GM18907 (cell line): ENCODE results near the gene USP30.
A peak's percentile ranks its signal among the peaks of the same experiment; 100 is the strongest.
"Not testable (repeated sequence)": the region's sequence is repeated elsewhere in the genome, so short reads cannot be mapped to it uniquely, and the experiment has no call there.

Experiments used
- ATAC-seq: cut with Tn5 transposase; IDR thresholded peaks from one replicate; pipeline ENCODE4 v1.9.1; 2021; ENCODE audit warnings: mild to moderate bottlenecking, moderate library complexity; ENCODE audit not compliant: unreplicated experiment

The USP30 gene

DNA sequence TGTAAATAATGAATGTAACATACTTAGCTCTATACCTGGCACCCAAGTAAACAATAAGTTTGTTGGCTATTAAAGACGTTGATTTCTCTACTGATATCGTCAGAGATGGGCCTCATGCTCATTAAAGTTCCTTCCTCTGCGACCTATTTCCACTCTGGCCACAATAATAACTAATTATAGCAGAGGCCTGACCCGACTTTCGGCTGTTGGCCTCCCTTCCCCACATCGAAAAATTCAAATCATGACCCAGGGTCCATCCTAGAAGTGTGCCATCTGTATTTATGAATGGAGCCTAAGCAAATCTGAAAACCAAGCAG is 321 bp upstream of the USP30 start:
- no peak for ATAC-seq

DNA sequence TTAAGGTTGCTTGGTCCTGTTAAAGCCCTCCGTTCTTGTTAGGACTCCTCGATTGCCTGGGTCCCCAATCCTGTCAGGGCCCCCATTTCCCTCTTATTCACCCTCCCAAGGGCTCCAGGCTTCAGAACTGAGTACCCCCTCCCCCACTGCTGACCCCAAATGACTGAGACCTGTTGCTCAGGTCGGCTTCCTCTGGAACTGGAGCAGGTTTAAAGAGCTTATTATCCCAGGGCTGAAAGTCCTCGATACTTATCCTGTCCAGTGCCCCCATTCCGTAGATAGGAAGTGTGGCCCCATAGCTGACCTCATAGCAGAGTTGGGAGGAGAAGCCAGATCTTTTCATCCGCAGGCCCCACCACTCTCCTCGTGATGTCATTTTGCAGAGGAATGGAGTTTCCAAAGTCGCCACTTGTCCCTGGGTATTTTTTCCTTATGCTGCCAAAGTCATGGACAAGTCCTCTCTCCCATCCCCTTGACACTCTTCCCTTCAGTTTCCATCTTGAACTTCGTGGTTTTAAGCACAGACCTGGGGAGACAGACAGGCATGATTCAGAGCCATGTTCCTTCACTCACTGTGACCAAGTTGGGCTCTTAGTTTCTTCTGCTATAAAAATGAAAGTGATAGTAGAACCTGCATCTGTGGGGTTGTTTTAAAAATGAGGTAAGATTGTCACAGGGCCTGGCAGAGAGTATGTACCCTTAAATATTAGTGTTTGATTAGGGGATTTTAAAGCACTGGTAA is 1.2 kb downstream of the USP30 start:
- no peak for ATAC-seq

DNA sequence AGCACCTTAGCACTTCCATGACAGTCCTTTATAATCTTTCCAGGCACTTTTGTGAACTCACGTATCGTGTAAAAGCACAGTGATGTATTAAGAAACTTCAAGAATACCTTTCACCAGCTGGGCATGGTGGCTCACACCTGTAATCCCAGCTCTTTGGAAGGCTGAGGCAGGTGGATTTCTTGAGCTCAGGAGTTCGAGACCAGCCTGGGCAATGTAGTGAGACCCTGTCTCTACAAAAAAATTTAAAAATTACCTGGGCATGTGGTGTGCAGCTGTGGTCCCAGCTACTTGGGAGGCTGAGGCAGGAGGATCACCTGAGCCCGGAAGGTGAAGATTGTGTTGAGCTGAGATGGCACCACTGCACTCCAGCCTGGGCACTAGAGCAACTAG is 1.7 kb downstream of the USP30 start:
- ATAC-seq = not testable (repeated sequence)

DNA sequence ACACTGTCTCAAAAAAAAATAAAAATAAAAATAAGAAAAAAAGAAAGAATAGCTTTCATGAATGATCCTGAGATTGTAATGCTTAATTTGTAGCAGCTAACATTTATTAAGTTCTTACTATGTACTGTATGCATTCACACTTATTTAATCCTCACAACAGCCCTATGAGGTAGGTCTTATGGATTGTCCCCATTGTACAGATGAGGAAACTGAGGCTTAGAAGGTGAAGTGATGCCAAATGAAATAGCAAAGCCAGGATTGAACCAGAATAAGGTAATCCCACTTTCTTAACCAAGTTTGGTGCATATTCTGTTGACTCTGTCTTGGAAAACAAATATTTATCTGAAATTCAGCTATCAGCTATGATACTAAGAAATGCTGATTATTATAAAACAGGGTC is 2.1 kb downstream of the USP30 start:
- ATAC-seq = no peak

DNA sequence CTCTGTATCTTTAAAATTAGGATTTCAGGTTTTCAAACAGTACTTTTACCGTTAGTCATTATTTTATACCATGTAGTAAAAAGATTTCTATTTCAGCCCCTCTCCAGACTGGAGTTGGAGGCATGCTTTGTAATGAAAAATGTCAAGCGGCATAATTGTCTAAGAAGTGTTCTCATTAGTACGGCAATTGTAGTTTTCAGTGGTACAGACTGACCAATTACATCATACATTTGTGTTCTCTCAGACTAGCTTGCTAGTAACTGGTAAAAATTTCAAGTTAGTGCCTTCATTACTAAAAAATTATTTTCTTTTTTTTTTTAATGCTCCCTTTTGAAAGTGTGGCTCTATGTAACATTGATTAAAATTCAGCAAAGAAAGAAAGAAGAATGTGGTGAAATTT is 4.5 kb downstream of the USP30 start:
- no peak for ATAC-seq

DNA sequence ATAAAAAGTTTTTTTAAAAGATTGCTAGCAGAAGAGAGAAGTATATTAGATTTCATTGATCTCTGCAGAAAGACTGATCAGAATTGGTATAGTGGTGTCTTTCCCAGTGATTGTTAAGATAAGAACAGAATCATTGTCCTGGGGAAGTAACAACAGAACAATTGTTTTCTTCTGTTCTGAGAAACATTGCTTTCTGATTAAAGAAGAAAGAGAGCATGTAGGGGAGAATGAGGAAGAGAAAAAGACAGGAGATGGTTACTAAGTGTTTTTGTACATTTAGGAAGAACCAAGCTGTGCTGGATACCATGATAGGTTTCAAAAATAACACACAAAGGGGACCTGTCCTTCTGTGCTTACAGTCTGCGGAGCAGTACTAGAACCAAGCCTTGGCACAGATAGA is 5.0 kb downstream of the USP30 start:
- ATAC-seq = no peak

DNA sequence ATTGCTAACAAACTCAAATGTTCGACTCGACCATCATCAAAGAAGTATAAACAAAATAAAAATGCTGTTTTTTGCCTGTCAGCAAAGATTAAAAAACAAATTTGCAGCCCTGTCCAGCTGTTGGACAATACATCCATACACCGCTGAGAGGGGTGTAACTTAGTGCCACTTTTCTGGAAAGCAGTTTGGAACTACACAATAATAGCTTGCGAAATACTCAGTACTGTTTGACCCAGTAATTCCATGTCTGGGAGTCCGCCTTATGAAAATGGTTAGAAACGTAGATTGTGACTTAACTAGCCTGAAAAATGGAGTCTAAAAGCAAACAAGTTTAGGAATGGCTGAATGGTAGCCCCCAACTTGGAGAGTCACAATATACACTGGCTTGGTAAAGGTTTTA is 6.4 kb downstream of the USP30 start:
- no peak for ATAC-seq

DNA sequence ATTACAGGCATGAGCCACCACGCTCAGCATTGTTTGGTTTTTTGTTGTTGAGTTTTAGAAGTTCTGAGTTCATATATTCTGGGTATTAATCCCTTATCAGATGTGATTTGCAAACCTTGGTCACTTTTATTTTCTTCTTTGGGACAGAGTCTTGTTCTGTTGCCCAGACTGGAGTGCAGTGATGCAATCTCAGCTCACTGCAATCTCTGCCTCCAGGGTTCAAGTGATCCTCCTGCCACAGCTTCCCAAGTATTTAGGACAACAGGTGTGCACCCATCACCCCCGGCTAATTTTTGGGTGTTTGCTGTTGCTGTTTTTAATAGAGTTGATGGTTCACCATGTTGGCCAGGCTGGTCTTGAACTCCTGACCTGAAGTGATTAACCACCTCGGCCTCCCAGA is 11.8 kb downstream of the USP30 start:
- no peak for ATAC-seq

DNA sequence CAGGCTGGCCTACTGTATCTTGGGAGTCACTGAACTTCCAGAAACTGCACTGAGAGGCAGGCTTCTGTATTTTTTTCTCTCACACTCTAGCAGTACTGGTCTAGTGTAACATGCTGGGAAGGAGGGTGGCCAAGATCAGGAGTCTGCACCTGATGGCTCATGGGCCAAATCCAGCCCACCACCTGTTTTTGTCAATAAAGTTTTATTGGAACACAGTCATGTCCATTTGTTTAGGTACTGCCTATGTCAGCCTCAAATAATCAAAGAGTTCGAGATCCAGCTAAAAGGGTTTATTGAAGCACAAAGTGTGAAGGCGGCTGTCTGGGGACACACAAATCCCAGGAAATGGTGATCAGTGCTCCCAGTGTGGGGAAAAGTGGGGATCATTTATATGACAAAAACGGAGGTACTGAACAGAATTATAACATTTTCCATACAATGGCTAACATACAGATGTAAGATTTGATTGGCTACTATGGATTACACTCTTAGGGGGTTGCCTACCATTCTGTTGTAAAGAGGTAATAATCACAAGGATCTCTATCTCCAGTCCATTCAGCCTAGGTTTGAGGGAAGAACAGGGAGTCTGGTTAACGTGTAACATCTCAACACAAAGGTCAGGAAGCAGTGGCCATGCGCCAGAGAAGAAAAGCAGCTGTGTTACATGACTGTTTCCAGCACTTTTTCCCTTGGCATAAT is 12.9 kb downstream of the USP30 start:
- no peak for ATAC-seq

DNA sequence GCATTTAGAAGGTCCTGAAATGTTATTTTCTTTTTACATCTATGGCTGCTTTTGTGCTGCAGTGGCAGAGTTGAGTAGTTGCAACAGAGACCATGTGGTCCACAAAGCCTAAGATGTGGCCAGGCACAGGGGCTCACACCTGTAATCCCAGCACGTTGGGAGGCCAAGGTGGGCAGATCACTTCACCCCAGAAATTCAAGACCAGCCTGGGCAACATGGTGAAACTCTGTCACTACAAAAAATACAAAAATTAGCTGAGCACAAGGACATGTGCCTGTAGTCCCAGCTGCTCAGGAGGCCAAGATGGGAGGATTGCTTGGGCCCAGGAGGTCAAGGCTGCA is 13.4 kb downstream of the USP30 start:
- ATAC-seq = no peak

DNA sequence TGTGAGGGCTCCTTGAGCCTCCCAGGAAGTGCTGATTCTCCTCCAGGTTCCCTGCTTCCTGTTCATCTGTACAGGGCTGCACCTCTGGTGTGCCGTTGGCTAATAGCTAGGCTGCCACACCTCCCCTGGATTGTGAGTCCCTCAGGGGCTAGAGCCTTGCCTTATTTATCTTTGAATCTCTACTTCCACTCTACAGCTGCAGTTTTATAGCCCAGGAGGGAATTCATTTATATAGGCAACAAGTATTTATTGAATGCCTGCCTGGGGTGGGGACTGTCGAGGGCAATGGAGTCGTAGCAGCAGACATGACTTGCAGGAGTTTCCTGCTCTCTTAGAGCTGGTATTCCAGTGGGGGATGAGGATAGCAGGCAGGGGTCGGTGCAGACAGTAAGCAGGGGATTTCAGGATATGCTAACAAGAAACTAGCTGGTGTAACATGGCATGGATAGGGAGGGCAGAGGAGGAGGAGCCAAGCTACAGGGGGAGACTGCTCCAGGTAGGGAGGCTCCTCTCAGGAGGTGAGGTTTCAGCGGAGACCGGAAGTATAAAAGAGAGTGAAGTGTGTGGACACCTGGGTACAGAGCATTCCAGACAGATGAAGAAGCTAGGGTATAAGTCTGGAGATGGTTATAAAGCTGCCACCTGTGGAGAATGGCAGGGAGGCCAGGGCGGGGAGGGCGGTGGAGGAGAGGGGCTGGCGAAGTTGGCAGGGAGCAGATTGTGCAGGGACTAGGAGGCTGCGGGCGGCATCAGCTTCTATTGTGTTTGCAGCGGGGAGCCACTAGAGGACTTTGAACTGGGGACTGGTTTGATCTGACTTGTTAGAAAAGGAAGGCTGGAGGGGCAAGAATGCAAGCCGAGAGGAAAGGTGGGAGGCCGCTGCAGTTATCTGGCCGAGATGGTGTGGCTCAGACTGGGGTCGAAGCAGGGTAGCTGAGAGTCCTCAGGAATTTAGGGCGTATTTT is 17.2 kb downstream of the USP30 start:
- no peak for ATAC-seq

DNA sequence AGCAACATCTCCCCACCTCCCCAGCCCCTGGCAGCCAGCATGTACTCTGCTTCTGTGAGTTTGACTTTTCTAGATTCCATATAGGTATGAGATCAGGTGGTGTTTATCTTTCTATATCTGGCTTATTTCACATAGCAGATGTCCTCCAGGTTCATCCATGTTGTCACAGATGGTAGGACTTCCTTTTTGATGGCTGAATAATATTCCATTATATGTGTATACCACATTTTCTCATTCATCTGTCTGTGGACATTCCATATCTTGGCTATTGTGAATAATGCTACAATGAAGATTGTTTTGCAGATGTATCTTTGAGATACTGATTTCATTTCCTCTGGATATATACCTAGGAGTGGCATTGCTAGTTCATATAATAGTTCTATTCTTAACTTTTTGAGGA is 22.5 kb downstream of the USP30 start:
- ATAC-seq = no peak

DNA sequence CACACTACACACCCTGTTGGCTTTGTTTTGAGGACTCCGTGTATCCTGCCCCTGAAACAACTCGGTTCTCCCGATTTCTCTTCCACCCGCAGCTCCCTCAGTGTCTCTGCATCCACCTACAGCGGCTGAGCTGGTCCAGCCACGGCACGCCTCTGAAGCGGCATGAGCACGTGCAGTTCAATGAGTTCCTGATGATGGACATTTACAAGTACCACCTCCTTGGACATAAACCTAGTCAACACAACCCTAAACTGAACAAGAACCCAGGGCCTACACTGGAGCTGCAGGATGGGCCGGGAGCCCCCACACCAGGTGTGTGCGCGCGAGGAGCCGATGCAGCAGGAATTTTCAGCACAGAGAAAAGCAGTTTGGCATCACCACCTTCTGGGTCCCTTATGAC is 30.4 kb downstream of the USP30 start:
- no peak for ATAC-seq

DNA sequence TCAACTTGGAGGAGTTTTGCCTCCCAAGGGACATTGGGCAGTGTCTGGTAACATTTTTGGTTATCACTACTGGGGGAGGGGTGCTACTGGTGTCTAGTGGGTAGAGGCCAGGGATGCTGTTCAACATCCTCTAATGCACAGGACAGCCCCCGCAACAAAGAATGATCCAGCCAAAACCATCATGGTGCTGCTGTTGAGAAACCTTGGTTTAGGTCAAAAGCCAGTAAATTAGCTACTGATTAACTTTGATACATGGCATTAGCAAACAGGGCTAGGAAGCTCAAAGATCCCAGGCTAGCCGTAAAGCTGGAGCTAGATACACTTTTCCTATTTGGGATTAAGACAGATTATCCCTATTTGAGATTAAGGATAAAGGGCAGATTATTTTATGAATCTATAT is 32.0 kb downstream of the USP30 start:
- ATAC-seq = no peak

DNA sequence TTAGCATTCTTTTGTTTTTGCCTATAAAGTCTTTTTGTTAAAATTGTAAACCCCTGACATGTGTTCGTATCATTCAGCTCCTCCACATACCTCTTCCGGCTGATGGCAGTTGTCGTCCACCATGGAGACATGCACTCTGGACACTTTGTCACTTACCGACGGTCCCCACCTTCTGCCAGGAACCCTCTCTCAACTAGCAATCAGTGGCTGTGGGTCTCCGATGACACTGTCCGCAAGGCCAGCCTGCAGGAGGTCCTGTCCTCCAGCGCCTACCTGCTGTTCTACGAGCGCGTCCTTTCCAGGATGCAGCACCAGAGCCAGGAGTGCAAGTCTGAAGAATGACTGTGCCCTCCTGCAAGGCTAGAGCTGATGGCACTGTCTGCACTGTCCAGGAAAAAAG is 33.2 kb downstream of the USP30 start:
- no peak for ATAC-seq

DNA sequence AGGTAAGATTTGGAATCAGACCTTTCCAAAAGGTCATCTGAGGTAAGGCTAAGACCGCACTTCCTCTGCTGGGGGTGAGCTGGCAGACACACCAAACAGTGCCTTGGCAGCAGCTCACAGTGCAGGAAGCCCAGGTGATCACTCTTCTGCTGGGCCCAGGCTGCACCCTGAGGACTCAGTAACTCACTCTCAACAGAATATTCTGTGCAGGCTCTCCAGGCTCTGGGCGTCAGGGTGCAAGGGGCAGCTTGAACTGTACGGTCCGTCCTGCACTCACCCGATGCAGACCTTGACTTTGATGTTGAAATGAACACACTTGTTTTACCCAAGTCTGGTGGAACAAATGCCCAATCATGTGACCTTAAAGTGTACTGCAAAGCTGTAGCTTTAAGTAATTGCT is 34.9 kb downstream of the USP30 start:
- ATAC-seq = no peak

DNA sequence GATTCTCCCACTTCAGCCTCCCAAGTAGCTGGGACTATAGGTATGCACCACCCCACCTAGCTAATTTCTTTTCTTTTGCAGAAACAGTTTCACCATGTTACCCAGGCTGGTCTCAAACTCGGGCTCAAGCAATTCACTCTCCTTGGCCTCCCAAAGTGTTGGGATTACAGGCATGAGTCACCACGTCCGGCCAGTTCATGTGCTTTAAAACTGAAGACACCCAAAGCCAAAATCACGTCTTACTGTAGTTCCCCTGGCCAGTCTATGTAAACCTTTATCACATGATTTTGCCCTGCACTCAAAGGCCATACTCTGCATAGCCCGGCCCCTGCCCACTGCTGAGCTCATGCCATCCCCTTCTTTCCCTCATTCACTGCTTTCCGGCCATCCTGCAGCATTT is 36.4 kb downstream of the USP30 start:
- no peak for ATAC-seq

DNA sequence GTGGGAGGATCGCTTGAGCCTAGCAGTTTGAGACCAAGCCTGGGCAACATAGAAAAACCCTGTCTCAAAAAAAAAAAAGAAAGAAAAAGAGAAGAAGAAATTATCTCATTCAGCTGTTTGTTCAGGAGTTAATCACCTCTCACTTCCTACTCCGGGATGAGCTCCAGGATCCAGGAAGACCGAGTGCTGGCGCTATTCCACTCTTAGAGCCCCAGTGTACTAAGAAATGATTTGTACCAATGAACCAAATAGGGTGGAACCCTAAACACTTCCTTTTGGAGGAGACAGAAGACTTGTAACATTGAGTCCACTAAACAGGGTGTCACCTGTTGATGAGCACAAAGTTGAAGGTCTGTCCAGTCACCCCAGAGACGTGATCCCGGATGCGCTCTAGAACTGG is 37.3 kb downstream of the USP30 start:
- ATAC-seq = no peak

DNA sequence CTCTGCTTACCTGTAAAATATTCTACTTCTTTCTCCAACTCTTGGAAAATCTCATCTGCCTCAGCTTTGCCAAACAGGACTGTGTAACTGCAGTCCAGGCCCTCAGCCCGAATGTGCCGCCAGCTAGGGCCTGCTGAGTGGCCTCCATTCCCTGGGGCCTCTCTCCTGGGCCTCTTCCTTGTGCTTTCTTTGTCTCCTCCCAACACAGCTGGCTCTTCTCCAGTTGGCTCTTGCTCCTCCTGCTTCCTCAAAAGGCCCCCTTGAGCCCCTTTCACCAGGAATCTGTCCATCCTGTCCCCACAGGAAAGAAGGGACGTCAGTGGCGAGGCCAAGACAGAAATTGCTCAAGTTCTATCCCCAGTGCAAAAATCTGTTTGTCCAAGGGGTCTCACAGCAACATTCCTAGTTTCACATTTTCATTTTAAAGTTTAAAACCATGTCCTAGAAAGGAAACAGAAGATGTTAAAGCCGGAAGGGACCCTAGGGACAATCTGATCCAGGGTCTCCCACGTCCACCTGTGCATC is 40.2 kb downstream of the USP30 start:
- ATAC-seq = no peak

DNA sequence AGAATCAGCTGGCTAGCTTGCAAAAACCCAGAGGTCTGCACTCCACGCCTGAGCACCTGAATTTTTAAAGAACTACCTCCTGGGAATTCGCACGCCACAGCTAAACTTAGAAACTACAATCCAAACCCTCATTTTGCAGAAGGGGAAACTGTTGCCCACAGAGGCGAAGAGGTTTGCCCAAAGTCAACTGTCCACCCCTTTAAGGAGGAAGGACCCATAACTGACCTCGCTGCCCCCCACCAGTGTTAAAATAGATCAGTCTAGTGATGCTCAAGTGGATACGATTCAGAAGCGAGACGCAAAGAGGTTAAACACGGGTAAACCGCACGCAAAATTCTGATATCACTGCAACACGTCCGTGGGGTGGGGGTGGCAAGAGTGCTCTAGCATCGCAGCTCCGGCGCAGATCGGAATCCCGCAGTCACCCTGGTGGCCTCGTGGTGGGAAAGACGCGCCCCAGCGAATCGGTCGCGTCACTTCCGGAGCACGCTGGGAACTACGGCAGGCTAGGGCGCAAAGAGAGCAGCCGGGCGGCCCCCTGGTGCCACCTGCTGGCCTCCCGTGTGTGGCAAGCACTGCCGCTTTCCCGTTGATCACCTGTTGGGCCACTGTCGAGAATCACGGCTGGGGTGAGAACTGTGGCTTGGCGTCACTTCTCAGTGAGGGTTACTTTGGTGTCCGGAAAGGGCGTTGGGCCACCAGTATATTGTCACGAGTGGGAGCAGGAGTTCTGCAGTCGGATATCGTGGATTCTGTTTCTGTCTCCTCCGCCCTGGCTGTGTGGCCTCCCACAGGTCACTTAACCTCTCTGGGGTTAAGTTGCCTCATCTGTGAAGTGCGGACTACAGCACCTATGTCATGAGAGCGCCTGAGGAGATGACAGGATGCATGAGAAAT is 40.9 kb downstream of the USP30 start, which contains the start of gene ALKBH2:
TSS of gene ALKBH2 (minus strand) at position 451 of the 897 bp plus-strand sequence. CDS start 686 bp downstream, outside the sequence.
- ATAC-seq = peak; percentile 60

DNA sequence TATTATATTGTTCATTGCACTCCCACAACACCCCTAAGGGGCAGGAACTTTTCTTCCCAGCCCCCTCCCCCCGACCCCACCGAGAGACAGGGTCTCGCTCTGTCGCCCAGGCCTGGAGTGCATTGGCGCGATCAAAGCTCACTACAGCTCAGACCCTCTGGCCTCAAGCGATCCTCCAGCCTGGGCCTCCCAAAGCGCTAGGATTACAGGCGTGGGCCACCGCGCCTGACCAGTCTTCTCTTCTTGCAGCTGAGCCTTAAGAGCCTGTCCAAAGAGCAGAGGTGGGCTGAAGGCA is 44.7 kb downstream of the USP30 start:
- ATAC-seq = no peak
